Uterus (tissue), 4 donors: Measurements from ENCODE around the gene KLF17. TPM values are rescaled to one million over a fixed set of nuclear protein-coding genes. Genes with fewer than 3 reads are reported as not detected.

Experiments used
- DNase-seq, 2 donors: peaks; one replicate each; pipeline ENCODE4 v3.0.0-alpha.2; 2019 to 2020
- H3K27ac ChIP-seq, 2 donors: fragments of 200-600 bp; sonication (generic); 1 replicate in 1 of 2; 2 replicates in 1 of 2; pipeline ENCODE4 v1.5.1; 2016 to 2018
- H3K27me3 ChIP-seq, 2 donors: fragments of 200-600 bp; sonication (generic); one replicate each; pipeline ENCODE4 v1.5.1; 2018 to 2019; ENCODE audit warnings: control low read depth in 1 of 2
- H3K36me3 ChIP-seq, 2 donors: fragments of 200-600 bp; sonication (generic); one replicate each; pipeline ENCODE4 v1.5.1; 2019; ENCODE audit warnings: control low read depth in 1 of 2
- H3K4me1 ChIP-seq, 2 donors: fragments of 200-600 bp; sonication (generic); one replicate each; pipeline ENCODE4 v1.5.1; 2018 to 2019; ENCODE audit warnings: control low read depth in 1 of 2
- H3K4me3 ChIP-seq, 2 donors: fragments of 200-600 bp; sonication (generic); 1 replicate in 1 of 2; 2 replicates in 1 of 2; pipeline ENCODE4 v1.5.1; 2018 to 2019; ENCODE audit warnings: mild to moderate bottlenecking in 1 of 2
- H3K9me3 ChIP-seq, 2 donors: fragments of 200-600 bp; sonication (generic); one replicate each; pipeline ENCODE4 v1.5.1; 2019; ENCODE audit warnings: control low read depth in 1 of 2
- CTCF ChIP-seq, 4 experiments: fragments of 200-600 bp in 2 of 4; fragments of 450-650 bp in 2 of 4; sonication (generic) in 2 of 4; IDR thresholded peaks; one replicate each; pipeline ENCODE4 v1.5.1; 2016 to 2019; ENCODE audit warnings: antibody characterized with exemption in 4 of 4, mild to moderate bottlenecking in 2 of 4, moderate library complexity in 1 of 4
- POLR2A ChIP-seq, 2 donors: fragments of 450-650 bp; IDR thresholded peaks; one replicate each; pipeline ENCODE4 v1.6.1; 2016; ENCODE audit warnings: antibody characterized with exemption in 2 of 2, mild to moderate bottlenecking in 1 of 2, moderate library complexity in 1 of 2
- intact Hi-C: fragments of 100-400 bp; cut with DNase I; formaldehyde crosslinking; loops from one replicate; pipeline ENCODE4 v1.15.1; 2023; ENCODE audit warnings: low total_unique reads
- total RNA-seq, 4 donors: library from RNA; depleted of rRNA in 3 of 4; stranded (reverse); fragments of >200 nt in 3 of 4; gene quantifications; one replicate each; pipeline versions ENCODE4 v1.1.0 to v1.2.4, GENCODE V29; 2014 to 2023
- donor health status: DM: yes; HTN: yes; CAD: no.

Gene KLF17
- total RNA-seq, 4 donors from 2014 or later, result 0.26 to 1.9 (median 0.58) TPM; not detected in 1

GRCh38 chr1:44141531-44141930 is 22.9 kb downstream of the KLF17 start, which contains the start of gene KLF18:
TSS of gene KLF18 (minus strand) at chr1:44141631. CDS start at chr1:44141631, 0 bp downstream.
- intact Hi-C loops, result no loop called here
- Histone ChIP-seq H3K27ac (no peak within 1 kb of the TSS), H3K4me3 (no peak within 1 kb of the TSS), H3K9me3 (peaks cover 0 to 8% of the 10 kb centered on the region in 2 donors), H3K36me3 (no peaks in the 10 kb centered on the region), H3K4me1 (no peaks in the 10 kb centered on the region), H3K27me3 (no peaks in the 10 kb centered on the region)
- no peak for TF ChIP-seq CTCF (IDR thresholded peaks at IDR 0.05)
- no peak for TF ChIP-seq POLR2A (IDR thresholded peaks at IDR 0.05)
- no peak for DNase-seq

DNA sequence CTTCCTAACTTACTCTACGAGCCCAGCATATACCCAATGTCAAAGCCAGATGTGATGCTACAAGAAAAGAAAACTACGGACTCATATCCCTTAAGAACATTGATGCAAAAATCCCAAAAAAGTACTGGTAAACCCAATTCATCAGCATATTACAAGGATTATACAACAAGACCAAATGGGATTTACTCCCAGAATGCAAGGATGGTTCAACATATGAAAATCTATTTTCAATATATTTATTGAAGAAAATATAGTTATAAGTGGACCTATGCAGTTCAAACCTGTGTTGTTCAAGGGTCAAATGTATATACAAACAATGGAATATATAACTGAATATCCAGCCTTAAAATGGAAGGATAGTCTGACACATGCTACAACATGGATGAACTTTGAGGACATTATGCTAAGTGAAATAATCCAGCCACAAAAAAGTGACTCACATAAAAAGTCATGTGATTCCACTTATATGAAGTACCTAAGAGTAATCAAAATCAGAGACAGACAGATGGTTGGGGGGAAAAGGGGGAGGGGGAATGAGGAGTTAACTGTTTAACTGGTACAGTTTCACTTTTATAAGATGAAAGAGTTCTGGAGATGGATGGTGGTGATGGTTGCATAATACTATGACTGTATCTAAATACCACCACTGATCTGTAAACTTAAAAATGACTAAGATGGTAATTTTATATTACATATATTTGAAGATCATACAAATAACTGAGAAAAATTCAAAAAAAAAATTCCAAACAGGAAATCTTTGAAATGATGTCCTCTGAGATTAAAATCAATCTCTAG is 26.5 kb downstream of the KLF17 start:
- DNase-seq, result no peak
- Histone ChIP-seq H3K36me3 (no peaks in the 10 kb centered on the region), H3K27me3 (no peaks in the 10 kb centered on the region), H3K4me1 (no peaks in the 10 kb centered on the region), H3K4me3 (no peak overlapping the region), H3K9me3 (peaks cover 0 to 8% of the 10 kb centered on the region in 2 donors), H3K27ac (no peak overlapping the region)
- intact Hi-C loops, result no loop called here
- TF ChIP-seq CTCF (IDR thresholded peaks at IDR 0.05), result no peak
- no peak for TF ChIP-seq POLR2A (IDR thresholded peaks at IDR 0.05)

DNA sequence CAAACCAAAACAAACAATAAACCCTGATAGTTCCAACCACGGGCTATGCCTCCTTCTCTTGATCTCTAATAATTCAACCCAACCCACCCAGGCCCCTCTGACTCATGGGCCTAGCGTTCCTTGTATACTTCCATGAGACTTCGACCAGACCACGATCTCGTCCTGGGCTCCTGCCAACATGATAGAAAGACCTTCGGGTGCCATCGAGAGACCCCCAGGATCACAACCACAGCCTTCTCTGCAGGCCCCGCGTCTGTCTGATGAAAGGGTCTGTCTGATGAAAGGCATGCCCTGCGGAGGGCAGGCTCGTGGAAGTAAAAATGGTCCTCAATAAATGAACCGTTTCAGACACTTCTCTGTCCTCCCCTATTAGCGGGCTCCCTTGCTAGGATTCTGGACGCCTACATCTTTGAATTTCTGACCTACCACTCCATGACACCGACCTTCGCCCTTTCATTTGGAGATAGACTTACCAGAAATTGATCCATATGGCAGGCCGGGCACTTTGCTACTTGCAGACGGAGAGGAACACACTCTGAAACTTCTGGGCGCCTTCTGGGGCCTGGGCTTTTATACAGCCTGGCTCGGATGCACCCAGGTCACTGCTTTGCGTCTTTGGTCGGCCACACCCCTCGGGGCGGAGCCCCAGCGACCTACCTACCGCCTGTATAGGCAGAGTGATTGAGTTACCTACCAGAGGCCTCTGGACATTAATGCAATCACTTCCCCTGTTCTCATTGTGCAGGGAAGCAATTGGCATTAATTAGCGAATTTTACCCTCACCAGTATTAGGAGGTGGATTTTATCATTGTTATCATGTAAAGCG is 28.1 kb downstream of the KLF17 start:
- Histone ChIP-seq H3K36me3 (no peaks in the 10 kb centered on the region), H3K9me3 (peaks cover 0 to 8% of the 10 kb centered on the region in 2 donors), H3K27ac (no peak overlapping the region), H3K4me1 (no peaks in the 10 kb centered on the region), H3K4me3 (no peak overlapping the region), H3K27me3 (no peaks in the 10 kb centered on the region)
- no peak for DNase-seq
- TF ChIP-seq POLR2A (IDR thresholded peaks at IDR 0.05) (no peak), CTCF (IDR thresholded peaks at IDR 0.05) (no peak)
- intact Hi-C loops, result no loop called here

- intact Hi-C loops, result no loop called here
- H3K27me3 ChIP-seq, result no peaks in the 10 kb centered on the region
- TF ChIP-seq POLR2A (IDR thresholded peaks at IDR 0.05) (no peak), CTCF (IDR thresholded peaks at IDR 0.05) (no peak)
- no peaks in the 10 kb centered on the region for H3K4me1 ChIP-seq
- no peak overlapping the region for H3K27ac ChIP-seq
- H3K36me3 ChIP-seq, result no peaks in the 10 kb centered on the region
- DNase-seq, result no peak
- H3K9me3 ChIP-seq, result peaks cover 0 to 8% of the 10 kb centered on the region in 2 donors
- H3K4me3 ChIP-seq, result no peak overlapping the region
Observed at GRCh38 chr1:44147582-44147981, 29.0 kb downstream of the KLF17 start.

GRCh38 chr1:44151332-44151731 is 32.7 kb downstream of the KLF17 start:
- Histone ChIP-seq H3K4me1 (no peaks in the 10 kb centered on the region), H3K36me3 (no peaks in the 10 kb centered on the region), H3K4me3 (no peak overlapping the region), H3K9me3 (peaks cover 0 to 2% of the 10 kb centered on the region in 2 donors), H3K27me3 (no peaks in the 10 kb centered on the region), H3K27ac (no peak overlapping the region)
- DNase-seq, result no peak
- TF ChIP-seq CTCF (IDR thresholded peaks at IDR 0.05), result no peak
- no peak for TF ChIP-seq POLR2A (IDR thresholded peaks at IDR 0.05)
- intact Hi-C loops, result no loop called here
